ENCODE data around the gene DIO3. TPM values are rescaled to one million over a fixed set of nuclear protein-coding genes. Genes with fewer than 3 reads are reported as not detected.

Gene DIO3
- total RNA-seq, 1 donor from 2014 or later, result not detected

DNA sequence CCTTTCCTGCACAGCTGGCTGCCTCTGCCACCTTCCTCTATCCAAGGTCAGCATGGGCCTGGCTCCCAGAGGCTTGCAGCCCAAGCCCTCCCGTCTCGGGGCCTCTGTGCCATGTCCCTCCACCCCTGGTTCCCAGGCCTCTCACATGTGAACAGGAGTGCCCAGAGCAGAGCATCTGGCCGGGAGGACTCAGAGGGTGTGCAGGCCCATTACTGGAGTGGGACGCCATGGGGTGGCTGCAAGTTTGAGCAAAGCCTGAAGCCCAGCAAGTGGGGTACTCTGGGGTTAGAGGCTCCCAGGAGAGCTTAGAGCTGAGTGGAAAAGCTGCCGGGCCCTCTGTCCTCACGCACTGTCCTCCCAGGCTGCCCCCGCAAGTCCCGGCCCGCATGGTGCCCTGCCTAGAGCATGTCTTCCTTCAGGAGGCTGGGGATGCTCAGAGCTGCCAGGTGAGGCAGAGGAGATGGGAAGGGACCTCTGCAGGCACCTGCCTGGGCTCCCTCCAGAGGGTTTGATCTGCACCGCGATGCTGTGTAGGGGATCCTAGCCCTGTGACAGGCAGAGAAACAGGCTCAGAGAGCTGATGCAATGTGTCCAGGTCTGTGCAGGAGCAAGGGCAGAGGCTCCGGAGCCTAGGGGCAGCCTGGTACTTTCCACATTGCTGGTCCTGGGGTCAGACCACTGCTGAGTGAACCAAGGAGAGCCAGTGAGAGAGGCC, 39.8 kb downstream of the DIO3 start:
- Mint-ChIP-seq H3K4me1 (ENCODE audit: low read depth, unreplicated experiment) (no peaks in the 10 kb centered on the region), H3K27ac (ENCODE audit: unreplicated experiment) (no peak overlapping the region), H3K36me3 (ENCODE audit: unreplicated experiment) (peaks cover 20% of the 10 kb centered on the region), H3K9me3 (ENCODE audit: unreplicated experiment) (peaks cover 5% of the 10 kb centered on the region), H3K4me3 (ENCODE audit: unreplicated experiment) (no peak overlapping the region), H3K27me3 (ENCODE audit: unreplicated experiment) (peaks cover 10% of the 10 kb centered on the region)
- TF ChIP-seq, protein P1, sequence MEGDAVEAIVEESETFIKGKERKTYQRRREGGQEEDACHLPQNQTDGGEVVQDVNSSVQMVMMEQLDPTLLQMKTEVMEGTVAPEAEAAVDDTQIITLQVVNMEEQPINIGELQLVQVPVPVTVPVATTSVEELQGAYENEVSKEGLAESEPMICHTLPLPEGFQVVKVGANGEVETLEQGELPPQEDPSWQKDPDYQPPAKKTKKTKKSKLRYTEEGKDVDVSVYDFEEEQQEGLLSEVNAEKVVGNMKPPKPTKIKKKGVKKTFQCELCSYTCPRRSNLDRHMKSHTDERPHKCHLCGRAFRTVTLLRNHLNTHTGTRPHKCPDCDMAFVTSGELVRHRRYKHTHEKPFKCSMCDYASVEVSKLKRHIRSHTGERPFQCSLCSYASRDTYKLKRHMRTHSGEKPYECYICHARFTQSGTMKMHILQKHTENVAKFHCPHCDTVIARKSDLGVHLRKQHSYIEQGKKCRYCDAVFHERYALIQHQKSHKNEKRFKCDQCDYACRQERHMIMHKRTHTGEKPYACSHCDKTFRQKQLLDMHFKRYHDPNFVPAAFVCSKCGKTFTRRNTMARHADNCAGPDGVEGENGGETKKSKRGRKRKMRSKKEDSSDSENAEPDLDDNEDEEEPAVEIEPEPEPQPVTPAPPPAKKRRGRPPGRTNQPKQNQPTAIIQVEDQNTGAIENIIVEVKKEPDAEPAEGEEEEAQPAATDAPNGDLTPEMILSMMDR (IDR thresholded peaks at IDR 0.05; ENCODE audit: partially characterized antibody, unreplicated experiment), result no peak
- no peak for DNase-seq

- no peaks in the 10 kb centered on the region for H3K4me1 Mint-ChIP-seq (ENCODE audit: low read depth, unreplicated experiment)
- H3K9me3 Mint-ChIP-seq (ENCODE audit: unreplicated experiment), result peaks cover 4% of the 10 kb centered on the region
- H3K27ac Mint-ChIP-seq (ENCODE audit: unreplicated experiment), result no peak overlapping the region
- TF ChIP-seq, protein P1 (IDR thresholded peaks at IDR 0.05; ENCODE audit: partially characterized antibody, unreplicated experiment), result no peak
- DNase-seq, result no peak
- H3K36me3 Mint-ChIP-seq (ENCODE audit: unreplicated experiment), result peaks cover 16% of the 10 kb centered on the region
- no peak overlapping the region for H3K4me3 Mint-ChIP-seq (ENCODE audit: unreplicated experiment)
- H3K27me3 Mint-ChIP-seq (ENCODE audit: unreplicated experiment), result peaks cover 9% of the 10 kb centered on the region
These were observed 40.5 kb downstream of the DIO3 start for GRCh38 chr14:101601606-101602465.

- no peak overlapping the region for H3K27ac Mint-ChIP-seq (ENCODE audit: unreplicated experiment)
- peaks cover 9% of the 10 kb centered on the region for H3K27me3 Mint-ChIP-seq (ENCODE audit: unreplicated experiment)
- TF ChIP-seq, protein P1 (IDR thresholded peaks at IDR 0.05; ENCODE audit: partially characterized antibody, unreplicated experiment), result no peak
- peaks cover 4% of the 10 kb centered on the region for H3K9me3 Mint-ChIP-seq (ENCODE audit: unreplicated experiment)
- H3K4me1 Mint-ChIP-seq (ENCODE audit: low read depth, unreplicated experiment), result no peaks in the 10 kb centered on the region
- DNase-seq, result no peak
- peaks cover 16% of the 10 kb centered on the region for H3K36me3 Mint-ChIP-seq (ENCODE audit: unreplicated experiment)
- H3K4me3 Mint-ChIP-seq (ENCODE audit: unreplicated experiment), result no peak overlapping the region
These were observed 41.2 kb downstream of the DIO3 start for GRCh38 chr14:101602466-101602840.

DNA sequence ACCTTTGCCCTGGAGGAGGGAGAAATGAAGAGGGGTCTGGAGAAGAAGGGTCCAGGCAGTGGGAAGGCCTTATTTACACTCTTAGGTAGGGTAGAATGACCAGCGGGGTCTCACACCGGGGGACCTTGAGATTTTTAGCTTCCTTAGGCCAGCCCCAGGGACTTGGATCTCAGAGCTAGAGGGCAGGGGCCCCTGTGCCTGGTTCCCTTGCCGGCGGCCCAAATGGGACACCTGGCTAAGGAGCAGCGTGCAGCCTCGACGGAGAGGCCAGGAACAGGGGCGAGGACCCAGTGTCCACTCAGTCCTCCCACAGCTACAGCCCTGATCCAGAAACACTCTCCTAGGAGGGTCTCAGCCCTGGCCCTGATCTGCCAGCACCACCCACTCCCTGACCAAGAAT, 41.8 kb downstream of the DIO3 start:
- Mint-ChIP-seq H3K27ac (ENCODE audit: unreplicated experiment) (no peak overlapping the region), H3K4me1 (ENCODE audit: low read depth, unreplicated experiment) (no peaks in the 10 kb centered on the region), H3K4me3 (ENCODE audit: unreplicated experiment) (no peak overlapping the region), H3K27me3 (ENCODE audit: unreplicated experiment) (peaks cover 6% of the 10 kb centered on the region), H3K9me3 (ENCODE audit: unreplicated experiment) (peaks cover 5% of the 10 kb centered on the region), H3K36me3 (ENCODE audit: unreplicated experiment) (peaks cover 10% of the 10 kb centered on the region)
- TF ChIP-seq, protein P1 (IDR thresholded peaks at IDR 0.05; ENCODE audit: partially characterized antibody, unreplicated experiment), result no peak
- no peak for DNase-seq

Data from glutamatergic neuron (in vitro differentiated cells).